AG09309 (cell line): ENCODE results near the gene NCK1.
"Not testable (repeated sequence)": the region's sequence is repeated elsewhere in the genome, so short reads cannot be mapped to it uniquely, and the experiment has no call there.

ENCODE experiments used
- DNase-seq: peaks from one replicate; pipeline ENCODE4 v3.0.0-alpha.2; 2010; ENCODE audit warnings: low read depth
- H3K4me3 ChIP-seq: 2 replicates; pipeline ENCODE4 v1.5.1; 2011; ENCODE audit warnings: mild to moderate bottlenecking, low read depth, low read length, moderate library complexity; ENCODE audit not compliant: control insufficient read depth
- CTCF ChIP-seq: IDR thresholded peaks from 2 replicates; pipeline ENCODE4 v1.5.1; 2011; ENCODE audit warnings: mild to moderate bottlenecking, low read depth, low read length, inconsistent platforms; ENCODE audit not compliant: insufficient read depth, control insufficient read depth; ENCODE audit errors: missing control alignments

The NCK1 gene

GRCh38 chr3:136862617-136863322 is 762 bp downstream of the NCK1 start:
- DNase-seq = no peak
- H3K4me3 ChIP-seq = peak overlapping the region; percentile 99
- TF ChIP-seq CTCF = no peak

- no peak for TF ChIP-seq CTCF
- no peak overlapping the region for H3K4me3 ChIP-seq
- no peak for DNase-seq
Measured at GRCh38 chr3:136869282-136869681, 7.3 kb downstream of the NCK1 start.

- not testable (repeated sequence) for DNase-seq, H3K4me3 ChIP-seq
Measured at GRCh38 chr3:136872258-136872657, 10.2 kb downstream of the NCK1 start.

- H3K4me3 ChIP-seq, DNase-seq: not testable (repeated sequence)
Measured at GRCh38 chr3:136879510-136879909, 17.5 kb downstream of the NCK1 start.

- no peak for TF ChIP-seq CTCF
- no peak overlapping the region for H3K4me3 ChIP-seq
- DNase-seq = no peak
Measured at GRCh38 chr3:136882571-136882970, 20.6 kb downstream of the NCK1 start.

- DNase-seq = no peak
- TF ChIP-seq CTCF = no peak
Measured at GRCh38 chr3:136883967-136884720, 22.1 kb downstream of the NCK1 start.

GRCh38 chr3:136885357-136886213 is 23.6 kb downstream of the NCK1 start:
- no peak for DNase-seq
- TF ChIP-seq CTCF = no peak
- H3K4me3 ChIP-seq = no peak overlapping the region

More at GRCh38 chr3:136883967-136884720, 22.1 kb downstream of the NCK1 start:
- no peak overlapping the region for H3K4me3 ChIP-seq
